PC-3 (cell line): ENCODE results near the gene FYN.

Experiments used
- EZH2 ChIP-seq: fragments of 300-600 bp; sonication (generic); IDR thresholded peaks from one replicate; pipeline ENCODE4 v1.6.1; 2017; ENCODE audit warnings: antibody characterized with exemption, mild to moderate bottlenecking, low read length; ENCODE audit not compliant: unreplicated experiment
- TF ChIP-seq, protein P1 (sequence below): fragments of 300-600 bp; sonication (generic); conservative IDR thresholded peaks from 2 replicates; pipeline ENCODE4 v1.5.1; 2017; ENCODE audit warnings: antibody characterized with exemption, low read depth, mild to moderate bottlenecking, low read length

DNA sequence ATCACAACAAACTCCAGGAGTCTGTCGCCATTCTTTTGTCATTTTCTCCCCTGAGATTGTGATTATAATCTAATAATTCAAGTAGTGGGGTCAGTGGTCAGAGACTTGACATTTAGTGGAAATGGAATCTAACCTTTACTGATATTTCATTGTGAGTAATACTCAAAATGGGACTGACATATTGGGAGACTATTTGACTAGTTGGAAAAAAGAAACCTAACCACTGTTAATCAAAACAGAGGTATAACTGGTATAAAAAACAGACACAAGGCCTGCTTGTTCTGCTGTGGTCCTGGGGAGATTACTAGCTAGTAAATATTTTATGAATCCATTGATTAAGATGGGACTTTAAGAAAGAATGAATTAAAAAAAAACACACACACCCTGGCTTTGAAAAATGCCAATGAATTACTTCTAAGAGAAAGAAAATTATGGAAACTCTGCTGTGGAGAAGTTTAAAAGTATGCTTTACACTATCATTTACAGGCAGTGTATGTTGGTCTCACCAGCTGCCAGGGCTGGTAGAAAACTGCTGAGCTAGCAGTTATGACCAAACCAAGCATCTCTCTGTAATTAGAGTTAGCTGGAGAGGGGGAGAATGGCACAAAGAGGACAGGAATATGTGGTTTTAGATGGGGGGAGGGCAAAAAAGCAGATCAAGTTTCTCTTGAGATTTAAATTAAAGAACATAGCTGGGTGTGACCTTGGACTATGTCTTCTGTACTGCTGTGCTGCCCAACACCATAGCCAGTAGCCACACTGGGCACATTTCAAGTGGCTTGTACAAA is 103.7 kb downstream of the FYN start:
- TF ChIP-seq, protein P1, sequence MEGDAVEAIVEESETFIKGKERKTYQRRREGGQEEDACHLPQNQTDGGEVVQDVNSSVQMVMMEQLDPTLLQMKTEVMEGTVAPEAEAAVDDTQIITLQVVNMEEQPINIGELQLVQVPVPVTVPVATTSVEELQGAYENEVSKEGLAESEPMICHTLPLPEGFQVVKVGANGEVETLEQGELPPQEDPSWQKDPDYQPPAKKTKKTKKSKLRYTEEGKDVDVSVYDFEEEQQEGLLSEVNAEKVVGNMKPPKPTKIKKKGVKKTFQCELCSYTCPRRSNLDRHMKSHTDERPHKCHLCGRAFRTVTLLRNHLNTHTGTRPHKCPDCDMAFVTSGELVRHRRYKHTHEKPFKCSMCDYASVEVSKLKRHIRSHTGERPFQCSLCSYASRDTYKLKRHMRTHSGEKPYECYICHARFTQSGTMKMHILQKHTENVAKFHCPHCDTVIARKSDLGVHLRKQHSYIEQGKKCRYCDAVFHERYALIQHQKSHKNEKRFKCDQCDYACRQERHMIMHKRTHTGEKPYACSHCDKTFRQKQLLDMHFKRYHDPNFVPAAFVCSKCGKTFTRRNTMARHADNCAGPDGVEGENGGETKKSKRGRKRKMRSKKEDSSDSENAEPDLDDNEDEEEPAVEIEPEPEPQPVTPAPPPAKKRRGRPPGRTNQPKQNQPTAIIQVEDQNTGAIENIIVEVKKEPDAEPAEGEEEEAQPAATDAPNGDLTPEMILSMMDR = no peak
- no peak for TF ChIP-seq EZH2
